H7 (cell line): ENCODE measurements around the gene ANKS1B. TPM values are rescaled to one million over a fixed set of nuclear protein-coding genes. Genes with fewer than 3 reads are reported as not detected.

Source experiments
- DNase-seq: peaks from one replicate; pipeline ENCODE4 v3.0.0; 2012
- H3K27me3 ChIP-seq: 2 replicates; pipeline ENCODE4 v1.6.0; 2011; ENCODE audit warnings: mild to moderate bottlenecking, low read length; ENCODE audit not compliant: control insufficient read depth, insufficient read depth
- H3K36me3 ChIP-seq: replicated peaks from 2 replicates; pipeline ENCODE4 v1.5.1; 2011; ENCODE audit warnings: low read length; ENCODE audit not compliant: control insufficient read depth, insufficient read depth
- H3K4me3 ChIP-seq: 2 replicates; pipeline ENCODE4 v1.5.1; 2011; ENCODE audit warnings: low read depth, mild to moderate bottlenecking, control low read depth, low read length, moderate library complexity; ENCODE audit not compliant: insufficient read depth
- total RNA-seq: library from RNA; depleted of rRNA; stranded (reverse); fragments of >200 nt; shearing (Covaris generic); gene quantifications from 2 replicates; pipeline ENCODE4 v1.2.3, GENCODE V29; 2014

ANKS1B gene
- total RNA-seq, 1 experiment from 2014 or later: 3.5 TPM

DNA sequence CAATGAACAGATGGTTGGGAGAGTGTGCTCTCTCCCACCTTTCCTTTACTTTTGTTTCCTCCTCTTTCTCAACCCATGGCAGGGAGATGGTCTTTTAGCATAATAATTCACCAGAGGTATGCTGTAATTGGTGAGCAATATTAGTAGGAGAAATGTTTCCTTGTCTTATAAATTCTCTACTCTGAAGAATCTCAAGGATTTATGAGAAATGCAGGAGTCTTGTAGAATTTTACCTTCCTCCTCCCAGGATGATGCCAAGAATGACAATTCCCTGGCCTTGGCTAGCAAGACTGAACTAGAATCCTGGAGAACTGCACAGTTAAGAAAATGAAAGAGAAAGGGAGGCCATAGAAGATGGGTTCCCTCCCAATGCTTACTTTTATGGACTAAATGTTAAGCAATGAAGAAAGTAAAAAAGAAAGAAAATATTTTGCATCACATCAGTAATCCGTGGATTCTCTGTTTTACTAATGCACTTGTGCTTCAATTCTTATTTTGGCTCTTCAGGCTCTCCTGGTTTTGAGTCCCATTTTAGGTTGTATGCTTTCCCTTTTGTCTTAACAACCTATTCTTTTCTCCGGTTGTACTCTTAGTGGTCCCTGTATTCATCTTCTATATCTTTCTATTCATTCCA is 530.1 kb downstream of the ANKS1B start:
- H3K27me3 ChIP-seq: no peaks in the 10 kb centered on the region
- no peak for DNase-seq
- no peaks in the 10 kb centered on the region for H3K36me3 ChIP-seq

DNA sequence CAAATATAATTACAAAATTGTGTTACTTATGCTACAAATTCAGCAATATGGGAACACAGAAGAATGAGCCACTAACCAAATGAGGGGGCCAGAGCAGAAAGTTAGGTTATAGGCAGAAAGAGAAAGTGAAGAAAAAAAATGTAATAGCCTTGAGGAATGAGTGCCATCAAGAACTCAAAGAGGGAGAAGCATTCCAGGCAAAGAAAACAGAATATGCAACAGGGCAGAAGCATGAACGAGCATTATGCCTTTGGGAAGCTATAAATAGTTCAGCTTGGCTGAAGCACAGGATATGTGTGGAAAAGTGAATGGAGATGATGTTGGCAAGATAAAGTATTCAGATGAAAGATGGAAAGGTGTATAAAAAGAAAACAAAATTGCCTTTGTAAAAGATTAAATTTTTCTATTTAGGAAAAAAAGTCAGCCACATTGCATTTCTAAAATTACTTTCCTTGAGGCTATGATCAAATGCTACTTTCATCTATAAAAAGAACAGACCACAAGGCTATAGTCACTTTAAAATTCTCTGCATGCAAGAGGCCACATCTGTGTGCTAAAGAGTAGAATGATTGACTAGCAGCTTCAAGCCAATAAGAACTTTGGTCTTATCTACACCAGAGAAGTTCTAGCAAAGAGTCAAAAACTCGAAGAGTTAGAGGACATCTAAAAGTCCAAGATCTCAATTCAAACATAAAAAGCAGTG is 530.7 kb downstream of the ANKS1B start:
- Histone ChIP-seq H3K4me3 (no peak overlapping the region), H3K27me3 (no peaks in the 10 kb centered on the region), H3K36me3 (no peaks in the 10 kb centered on the region)
- DNase-seq: no peak

More for the DNA sequence above, 530.1 kb downstream of the ANKS1B start:
- H3K4me3 ChIP-seq: no peak overlapping the region

DNA sequence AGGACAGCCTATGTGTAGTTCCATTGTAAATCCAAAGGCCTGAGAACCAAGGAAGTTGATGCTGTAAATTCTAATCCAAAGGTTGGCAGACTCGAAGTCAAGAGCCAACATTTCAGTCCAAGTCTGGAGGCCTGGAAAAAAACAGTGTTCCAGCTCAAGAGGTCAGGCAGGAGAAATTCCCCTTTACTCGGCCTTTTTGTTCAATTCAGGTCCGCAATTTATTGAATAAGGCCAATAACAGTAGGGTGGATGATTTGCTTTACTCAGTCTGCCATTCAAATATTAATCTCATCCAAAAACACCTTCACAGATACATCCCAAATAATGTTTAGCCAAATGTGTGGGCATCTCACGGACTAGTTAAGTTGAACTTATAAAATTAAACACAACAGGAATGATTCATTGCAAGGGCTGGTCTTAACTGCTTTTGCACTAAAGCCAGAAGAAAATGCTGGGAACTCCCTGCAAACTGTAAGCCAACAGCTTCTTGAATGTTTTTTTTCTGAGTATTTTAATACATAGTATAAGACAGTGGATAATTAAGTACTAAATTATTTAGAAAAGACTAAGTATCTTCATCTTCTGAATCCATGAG is 534.6 kb downstream of the ANKS1B start:
- Histone ChIP-seq H3K27me3 (no peaks in the 10 kb centered on the region), H3K4me3 (no peak overlapping the region), H3K36me3 (no peaks in the 10 kb centered on the region)
- DNase-seq: no peak

- DNase-seq: no peak
- no peaks in the 10 kb centered on the region for H3K36me3 ChIP-seq
- no peaks in the 10 kb centered on the region for H3K27me3 ChIP-seq
- H3K4me3 ChIP-seq: no peak overlapping the region
Measured at GRCh38 chr12:99444859-99445316, 539.8 kb downstream of the ANKS1B start.

DNA sequence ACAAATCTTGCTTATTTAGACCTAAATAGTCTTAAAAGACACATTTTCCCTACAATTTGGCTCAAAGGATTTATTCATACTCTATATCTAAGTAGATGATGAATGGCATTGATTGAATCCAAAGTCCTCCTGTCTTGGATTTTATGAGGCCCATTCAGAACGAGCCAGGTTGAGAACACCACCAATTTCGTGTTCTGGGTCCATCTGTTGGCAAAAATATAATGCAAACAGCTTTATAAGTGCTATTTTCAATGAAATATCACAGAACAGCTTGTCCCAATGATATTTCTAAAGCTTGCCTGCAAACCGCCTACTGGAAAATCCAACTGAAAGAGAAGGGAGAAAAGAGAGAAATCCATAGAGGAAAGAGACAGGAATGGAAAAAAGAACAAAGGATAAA is 542.0 kb downstream of the ANKS1B start:
- DNase-seq: no peak
- H3K36me3 ChIP-seq: no peaks in the 10 kb centered on the region
- H3K27me3 ChIP-seq: no peaks in the 10 kb centered on the region
- H3K4me3 ChIP-seq: no peak overlapping the region

GRCh38 chr12:99439399-99439798 is 545.3 kb downstream of the ANKS1B start:
- Histone ChIP-seq H3K36me3 (no peaks in the 10 kb centered on the region), H3K4me3 (no peak overlapping the region), H3K27me3 (no peaks in the 10 kb centered on the region)
- no peak for DNase-seq

GRCh38 chr12:99436584-99436983 is 548.2 kb downstream of the ANKS1B start:
- DNase-seq: no peak
- no peaks in the 10 kb centered on the region for H3K27me3 ChIP-seq
- H3K4me3 ChIP-seq: no peak overlapping the region
- no peaks in the 10 kb centered on the region for H3K36me3 ChIP-seq

DNA sequence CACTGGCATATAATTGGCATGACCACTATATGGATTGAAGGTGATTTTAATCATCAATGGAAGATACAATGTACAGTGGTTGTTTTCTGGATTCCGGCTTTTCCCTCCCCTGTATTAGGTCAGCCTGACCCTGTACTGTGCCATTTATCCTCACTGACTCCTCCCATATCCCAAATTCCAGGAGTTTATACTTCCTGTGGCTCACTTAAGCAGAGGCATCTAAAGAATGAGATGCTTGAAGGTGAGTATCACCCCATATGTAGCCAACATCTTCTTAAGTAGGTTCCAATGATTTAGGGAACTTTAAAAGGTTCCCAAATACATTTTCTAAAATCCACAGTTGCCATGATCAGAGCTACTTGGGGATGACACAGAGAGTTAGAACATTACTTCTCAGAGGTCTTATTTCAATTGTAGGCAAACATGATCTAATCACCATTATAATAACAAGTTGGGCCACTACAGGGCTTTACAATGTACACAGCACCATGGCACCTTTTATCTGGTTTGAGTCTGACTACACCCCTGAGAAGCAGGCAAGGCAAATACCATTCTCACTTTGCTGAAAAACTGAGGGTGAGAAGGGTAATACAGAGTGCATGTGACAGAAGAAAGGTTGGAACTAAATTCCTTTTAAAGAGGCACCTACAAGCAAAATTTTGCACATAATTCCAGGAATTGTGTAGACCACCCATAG is 549.5 kb downstream of the ANKS1B start:
- no peak overlapping the region for H3K4me3 ChIP-seq
- H3K36me3 ChIP-seq: no peaks in the 10 kb centered on the region
- DNase-seq: no peak
- H3K27me3 ChIP-seq: no peaks in the 10 kb centered on the region

- Histone ChIP-seq H3K36me3 (no peaks in the 10 kb centered on the region), H3K4me3 (no peak overlapping the region), H3K27me3 (no peaks in the 10 kb centered on the region)
- DNase-seq: no peak
Measured at GRCh38 chr12:99433155-99433554, 551.6 kb downstream of the ANKS1B start.

- no peak overlapping the region for H3K4me3 ChIP-seq
- H3K27me3 ChIP-seq: no peaks in the 10 kb centered on the region
- no peaks in the 10 kb centered on the region for H3K36me3 ChIP-seq
- no peak for DNase-seq
Measured at GRCh38 chr12:99431203-99431602, 553.5 kb downstream of the ANKS1B start.

GRCh38 chr12:99427104-99427503 is 557.6 kb downstream of the ANKS1B start:
- Histone ChIP-seq H3K27me3 (no peaks in the 10 kb centered on the region), H3K4me3 (no peak overlapping the region), H3K36me3 (no peaks in the 10 kb centered on the region)
- DNase-seq: no peak

DNA sequence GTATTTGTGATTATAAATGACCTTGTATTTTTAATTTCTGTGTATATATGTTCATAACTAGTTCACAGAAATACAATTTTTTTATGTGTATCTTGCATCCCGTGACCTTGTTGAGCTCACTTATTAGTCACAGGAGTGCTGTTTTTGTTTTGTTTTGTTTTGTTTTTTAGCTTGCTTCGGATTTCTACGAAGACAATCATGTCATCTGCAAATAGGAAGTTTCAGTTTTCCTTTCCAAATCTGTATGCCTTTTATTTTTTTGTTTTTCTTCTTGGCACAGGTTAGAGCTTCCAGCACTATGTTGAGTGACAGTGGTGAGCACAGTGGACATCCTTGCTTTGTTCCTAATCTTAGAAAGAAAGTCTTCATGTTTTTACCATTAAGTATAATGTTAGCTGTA is 566.4 kb downstream of the ANKS1B start:
- no peaks in the 10 kb centered on the region for H3K36me3 ChIP-seq
- no peak for DNase-seq
- no peaks in the 10 kb centered on the region for H3K27me3 ChIP-seq
- no peak overlapping the region for H3K4me3 ChIP-seq

- Histone ChIP-seq H3K36me3 (no peaks in the 10 kb centered on the region), H3K27me3 (no peaks in the 10 kb centered on the region)
Measured at GRCh38 chr12:99413751-99414150, 571.0 kb downstream of the ANKS1B start.

GRCh38 chr12:99393763-99394162 is 591.0 kb downstream of the ANKS1B start:
- Histone ChIP-seq H3K4me3 (no peak overlapping the region), H3K27me3 (no peaks in the 10 kb centered on the region)

More at GRCh38 chr12:99413751-99414150, 571.0 kb downstream of the ANKS1B start:
- no peak for DNase-seq
- no peak overlapping the region for H3K4me3 ChIP-seq

More at GRCh38 chr12:99393763-99394162, 591.0 kb downstream of the ANKS1B start:
- no peak for DNase-seq
- no peaks in the 10 kb centered on the region for H3K36me3 ChIP-seq
